HG03432 (cell line): ENCODE measurements around the gene HOXB6.

Experiments
- ATAC-seq: cut with Tn5 transposase; IDR thresholded peaks from one replicate; pipeline ENCODE4 v1.9.1; 2021; ENCODE audit warnings: mild to moderate bottlenecking, moderate library complexity; ENCODE audit not compliant: unreplicated experiment

Gene HOXB6

DNA sequence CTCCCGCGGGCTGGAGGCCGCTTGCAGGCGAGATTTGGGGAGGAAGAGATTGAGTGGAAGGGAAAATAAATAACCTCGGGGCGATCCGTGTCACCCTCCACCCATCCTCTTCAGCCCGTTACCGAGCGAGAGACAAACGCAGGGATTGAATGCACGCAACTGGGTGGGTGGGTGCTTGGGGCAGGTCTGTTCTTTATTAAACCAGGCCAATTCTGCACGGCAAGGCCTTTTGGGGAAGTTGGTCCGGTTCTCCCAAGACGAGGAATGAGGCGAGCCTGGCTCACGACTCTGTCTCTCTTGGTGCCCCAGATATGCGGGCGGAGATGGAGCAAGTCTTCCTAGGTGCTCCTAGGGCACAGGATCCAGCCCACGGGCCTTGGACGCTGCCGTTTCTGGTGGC, 6.4 kb upstream of the HOXB6 start:
- ATAC-seq, result no peak

DNA sequence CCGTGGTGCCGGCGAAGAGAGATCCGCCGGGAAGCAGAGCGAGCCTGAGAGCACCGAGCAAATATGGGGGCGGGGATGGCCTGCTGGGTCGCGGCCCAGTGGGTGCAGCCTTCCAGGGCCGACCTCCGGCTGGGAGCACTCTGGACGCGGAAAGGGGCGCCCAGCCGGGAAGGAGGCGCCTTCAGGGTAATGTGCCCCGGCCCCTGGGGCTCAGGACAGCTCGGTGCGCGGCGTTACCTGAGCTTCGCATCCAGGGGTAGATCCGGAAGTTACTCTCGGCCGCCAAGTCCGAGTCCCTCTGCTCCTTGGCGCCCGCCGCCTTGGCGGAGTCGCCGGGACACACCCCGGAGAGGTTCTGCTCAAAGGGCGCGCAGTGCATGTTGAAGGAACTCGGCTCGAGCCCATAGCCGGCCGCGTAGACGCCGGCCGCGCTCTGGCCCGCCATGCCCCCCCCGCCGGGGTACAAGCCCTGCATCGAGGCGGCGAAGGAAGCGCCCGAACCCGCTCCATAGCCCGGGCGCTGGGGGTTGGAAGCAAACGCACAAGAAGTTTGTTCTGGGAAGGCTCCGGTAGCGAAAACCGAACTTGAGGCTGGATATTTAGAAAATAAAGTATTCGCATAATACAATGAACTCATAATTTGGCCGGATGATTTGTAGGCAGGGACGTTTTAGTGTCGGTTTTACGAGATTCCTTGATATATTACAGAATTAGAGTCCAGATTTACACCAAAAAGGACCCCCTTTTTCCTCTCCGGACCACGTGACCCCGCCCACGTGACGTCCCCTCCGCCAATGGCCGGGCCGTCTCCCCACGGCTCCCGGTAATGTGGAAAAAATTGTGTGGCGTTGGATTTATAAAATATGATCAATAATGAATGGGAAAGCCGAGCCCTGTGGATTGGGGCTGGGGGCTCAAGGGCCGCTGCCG, 5.8 kb upstream of the HOXB6 start, which contains the start of gene HOXB7:
Gene HOXB7, minus strand, starts transcription at position 736 of the 930 bp plus-strand sequence. Its CDS starts 99 bp downstream, at position 637.
- no peak for ATAC-seq

DNA sequence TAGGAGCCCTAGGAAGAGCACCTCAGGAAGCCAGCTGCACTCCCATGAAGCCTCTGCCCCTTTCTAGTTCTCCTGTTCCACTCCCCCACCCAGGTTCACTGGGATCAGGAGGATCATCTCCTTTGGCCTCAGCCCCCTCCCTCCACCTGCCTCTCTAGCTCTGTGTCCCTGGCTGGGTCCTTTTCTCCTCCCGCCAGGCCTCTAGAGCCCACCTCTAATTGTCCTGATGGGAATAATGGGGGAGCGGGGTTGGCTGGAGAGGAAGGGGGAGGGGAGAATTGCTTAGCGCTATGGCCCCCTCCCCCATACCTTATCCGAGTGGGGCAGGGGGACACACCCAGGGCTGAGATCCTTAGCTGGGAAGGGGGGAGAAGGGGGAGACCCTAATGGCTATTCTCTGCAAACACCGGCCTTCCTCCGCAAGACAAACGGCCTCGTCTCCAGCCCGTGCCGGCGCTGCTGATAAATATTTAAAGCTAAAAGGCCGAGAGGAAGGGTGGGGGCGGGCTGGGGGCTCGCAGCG, 5.0 kb upstream of the HOXB6 start:
- no peak for ATAC-seq

DNA sequence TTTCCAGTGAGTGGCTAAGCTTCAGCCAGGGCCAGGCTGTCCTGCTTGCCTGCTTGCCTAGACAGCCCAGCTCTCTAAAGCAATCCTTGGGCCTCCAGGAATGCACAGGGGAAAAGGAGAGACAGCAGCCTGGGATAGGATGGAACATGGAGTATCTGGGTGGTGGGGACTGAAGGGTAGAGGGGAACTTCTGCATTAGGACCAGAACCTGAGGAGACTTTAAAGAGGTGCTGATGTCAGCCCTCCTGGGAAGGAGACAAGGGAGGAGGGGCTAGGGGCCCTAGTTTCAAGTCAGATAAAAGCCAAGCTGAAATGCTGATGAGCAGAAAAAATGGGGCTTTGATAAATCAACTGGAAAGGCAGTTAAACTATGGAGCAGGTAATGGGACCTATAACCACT, 4.2 kb upstream of the HOXB6 start:
- no peak for ATAC-seq

DNA sequence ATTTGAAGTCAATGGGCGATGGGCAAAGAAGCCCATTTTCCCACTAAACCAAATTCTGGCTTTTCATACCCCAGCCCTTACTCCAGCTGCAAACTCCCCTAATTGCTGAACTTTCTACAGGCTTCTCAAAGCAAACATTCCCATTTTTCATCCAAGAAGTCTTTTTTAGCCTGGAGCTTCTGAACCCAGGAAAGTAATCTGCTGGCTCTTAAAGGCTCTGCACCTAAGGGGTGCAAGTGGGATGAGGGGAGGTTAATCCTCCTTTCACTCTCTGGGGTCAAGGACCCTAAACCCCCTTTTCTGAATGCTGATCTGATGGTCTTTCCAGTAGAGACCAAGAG, 3.7 kb upstream of the HOXB6 start:
- ATAC-seq, result no peak

DNA sequence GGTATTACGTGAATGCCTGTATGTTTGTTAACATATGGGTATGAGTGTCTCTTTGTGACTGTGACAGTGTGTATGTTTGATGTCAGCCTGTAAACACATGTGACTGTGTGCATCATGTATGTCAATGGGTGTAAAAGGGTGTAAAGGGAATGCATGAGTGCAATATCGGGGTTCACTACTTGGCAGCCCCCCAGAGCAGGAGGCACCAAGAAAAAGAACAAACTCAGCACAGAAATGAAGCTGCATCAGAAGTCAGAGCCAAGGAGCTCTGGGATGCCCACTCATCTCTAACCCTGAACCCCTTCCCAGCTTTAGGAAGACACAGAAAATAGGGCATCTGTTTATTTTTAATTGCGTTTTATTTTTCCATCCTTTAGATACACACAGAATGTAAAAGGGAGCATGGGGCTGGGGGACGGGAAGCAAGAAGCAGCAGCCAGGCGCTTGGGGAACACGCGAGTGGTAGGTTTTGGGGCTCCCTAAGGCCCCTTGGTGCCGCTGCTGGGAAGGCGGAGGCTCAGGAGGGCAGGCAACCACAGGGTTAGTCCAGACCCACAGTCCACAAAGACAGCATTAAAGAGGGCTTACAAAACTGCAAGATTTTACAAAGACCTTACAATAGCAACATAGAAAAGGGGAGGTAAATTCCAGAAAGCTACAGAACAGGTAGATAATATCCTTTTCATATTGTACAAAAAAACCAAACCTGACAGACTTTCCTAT, 2.3 kb upstream of the HOXB6 start:
- ATAC-seq, result no peak

DNA sequence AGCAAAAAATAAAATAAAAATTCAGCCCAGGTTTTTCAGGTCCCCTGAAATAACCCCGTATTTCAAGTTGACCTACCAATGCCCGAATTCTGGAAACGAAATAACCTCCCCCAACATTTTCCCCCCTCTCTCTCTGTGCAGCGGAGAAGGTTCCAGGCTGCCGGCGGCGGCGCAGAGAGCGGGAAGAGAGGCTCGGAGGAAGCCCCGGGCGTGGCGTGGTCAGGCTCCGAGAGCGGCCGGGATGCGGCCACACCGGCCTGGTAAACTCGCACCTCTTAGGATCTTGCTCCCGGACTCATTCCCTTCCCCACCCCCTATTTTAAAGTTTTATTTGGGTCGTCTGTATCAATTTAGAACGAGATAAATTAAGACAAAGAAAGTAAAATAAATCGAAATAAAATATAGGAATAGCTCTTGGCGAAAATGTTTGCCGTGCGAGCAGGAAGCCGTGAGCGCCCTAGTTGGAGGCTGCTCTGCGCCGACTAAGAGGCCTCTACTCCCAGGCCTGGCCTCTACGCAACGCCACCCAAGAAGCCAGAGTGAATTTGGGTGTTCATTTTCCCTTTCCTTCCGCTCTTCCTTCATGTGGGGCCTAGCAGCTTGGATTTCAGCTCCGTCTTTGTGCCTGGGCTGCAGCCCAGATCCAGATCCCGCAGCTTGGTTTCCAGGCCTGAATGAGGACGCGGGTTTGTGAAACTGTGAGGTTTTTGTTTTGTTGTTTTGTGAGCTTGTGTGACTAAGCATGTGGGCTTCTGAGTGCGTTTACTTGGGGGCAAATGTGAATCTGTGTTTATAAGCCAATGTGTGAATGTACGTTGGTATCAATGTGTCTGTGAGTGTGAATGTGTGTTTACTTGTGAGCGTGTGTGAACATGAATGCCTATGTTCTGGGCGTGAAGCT, 1.5 kb upstream of the HOXB6 start:
- no peak for ATAC-seq

DNA sequence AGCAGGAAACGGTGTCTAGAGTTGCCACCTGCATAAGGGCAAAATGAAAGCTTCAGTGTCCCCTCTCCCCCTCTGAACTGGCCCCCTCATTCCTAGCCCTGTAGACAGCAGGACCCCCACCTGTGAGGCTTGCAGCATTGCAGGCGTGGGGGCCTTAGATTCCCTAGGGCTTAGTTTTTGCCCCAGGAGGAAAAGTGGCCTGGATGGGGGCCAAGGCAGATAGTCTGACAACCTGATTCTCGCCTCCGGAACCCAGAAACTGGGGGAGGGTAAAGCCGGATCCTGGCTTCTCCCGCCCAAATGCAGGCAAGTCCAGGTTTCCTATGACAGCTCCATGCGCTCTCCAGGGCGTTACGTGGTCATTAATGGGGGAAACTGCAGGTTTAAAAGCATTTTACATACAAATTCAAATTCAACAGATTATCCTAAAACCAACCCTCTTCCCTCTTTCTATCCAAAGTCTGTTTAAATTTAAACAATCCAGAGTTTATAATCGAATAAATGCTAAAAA, 678 bp upstream of the HOXB6 start:
- no peak for ATAC-seq

DNA sequence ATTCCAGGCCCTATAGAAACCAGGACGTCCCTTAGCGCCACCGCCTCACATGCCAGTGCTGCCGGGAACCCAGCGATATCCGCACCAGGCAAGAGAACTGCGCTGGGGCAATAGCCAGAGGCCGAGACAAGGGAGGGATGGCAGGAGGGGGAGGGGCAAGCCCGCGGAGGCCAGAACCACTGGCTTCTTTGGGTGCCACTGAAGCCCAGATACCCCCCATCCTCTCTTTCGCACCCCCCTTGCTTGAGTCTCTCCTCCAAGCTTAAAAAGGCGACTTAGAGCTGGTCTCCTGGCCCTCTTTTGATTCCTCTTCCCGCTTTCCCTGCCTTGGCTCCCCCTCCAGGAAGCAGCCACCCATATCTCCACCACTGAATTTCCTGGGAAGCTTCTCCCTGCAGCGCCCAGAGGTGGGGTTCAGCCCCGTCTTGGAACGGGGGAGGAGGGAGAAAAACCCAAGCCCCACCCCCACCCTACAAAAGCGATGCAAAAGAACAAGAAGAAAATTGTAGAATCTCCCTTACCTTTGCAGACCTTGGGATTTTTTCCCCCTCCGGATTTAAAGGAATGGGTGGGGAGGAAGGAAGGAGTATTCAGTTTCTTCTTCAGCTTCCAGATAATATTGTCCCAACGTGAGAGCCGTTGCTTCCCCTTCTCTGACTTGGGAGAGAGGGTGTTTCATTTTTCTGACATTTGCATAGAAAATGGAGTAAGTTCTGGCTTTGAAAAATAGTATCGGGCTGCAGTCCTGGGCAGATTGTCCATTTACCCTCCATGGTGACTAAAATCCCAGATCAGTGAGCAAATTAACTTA, 622 bp downstream of the HOXB6 start:
- ATAC-seq, result no peak

DNA sequence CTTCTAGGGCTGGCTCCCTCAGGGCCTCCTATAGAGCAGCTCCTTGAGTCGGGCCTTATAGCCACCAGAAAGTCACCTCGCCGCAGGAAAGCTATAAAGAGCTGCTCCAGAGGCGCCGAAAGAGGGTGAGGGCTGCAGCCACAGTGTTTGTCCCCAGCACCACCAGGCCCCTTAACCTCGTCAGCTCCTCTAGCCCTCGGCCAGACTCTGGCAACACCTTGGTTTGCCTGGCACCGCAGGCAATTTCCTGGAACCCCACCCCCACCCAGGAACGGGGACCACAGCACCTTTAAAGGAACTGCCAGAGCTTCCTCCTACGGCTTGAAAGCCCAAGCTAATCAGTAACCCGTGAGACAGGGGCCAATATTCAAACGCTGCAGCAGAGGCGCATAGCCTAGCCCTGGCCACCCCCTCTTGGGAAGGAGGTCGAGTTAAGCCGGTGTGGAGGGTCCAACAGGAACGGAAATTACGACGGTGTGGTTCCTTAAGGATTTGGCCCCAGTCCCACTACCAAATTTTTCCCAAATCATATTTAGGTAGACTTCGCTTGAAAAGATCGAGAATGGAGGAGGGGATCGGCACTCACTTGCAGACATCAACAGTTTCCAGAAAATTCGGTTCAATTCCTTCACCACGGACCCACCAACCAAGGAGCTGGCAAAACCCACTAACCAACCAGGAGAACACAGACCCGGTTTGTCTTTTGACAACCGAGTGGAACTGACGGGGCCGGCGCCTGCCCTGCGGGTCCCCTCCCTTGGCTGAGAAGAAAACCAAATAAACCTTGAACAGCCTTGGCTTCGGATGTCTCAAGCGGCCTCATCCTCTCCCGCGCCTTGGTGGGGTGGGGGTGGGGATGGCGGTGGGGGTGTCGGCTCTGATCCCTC, 3.0 kb downstream of the HOXB6 start:
- ATAC-seq, result no peak

DNA sequence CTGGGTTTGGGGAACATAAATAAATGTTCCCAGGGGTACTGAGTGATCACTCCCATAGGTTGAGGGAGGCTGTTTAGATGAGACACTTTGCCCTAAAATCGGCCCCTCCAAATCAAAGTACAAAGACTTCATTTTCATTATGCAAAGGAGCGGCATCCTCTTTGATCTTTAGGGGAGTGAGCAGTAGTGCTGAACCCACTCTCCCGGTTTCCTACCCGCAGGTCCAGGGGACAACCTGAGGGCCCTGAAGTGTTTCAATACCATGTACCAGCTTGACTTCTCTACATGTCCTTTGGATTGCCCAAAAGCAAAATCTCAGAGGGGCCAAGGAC, 3.6 kb downstream of the HOXB6 start:
- ATAC-seq, result no peak

DNA sequence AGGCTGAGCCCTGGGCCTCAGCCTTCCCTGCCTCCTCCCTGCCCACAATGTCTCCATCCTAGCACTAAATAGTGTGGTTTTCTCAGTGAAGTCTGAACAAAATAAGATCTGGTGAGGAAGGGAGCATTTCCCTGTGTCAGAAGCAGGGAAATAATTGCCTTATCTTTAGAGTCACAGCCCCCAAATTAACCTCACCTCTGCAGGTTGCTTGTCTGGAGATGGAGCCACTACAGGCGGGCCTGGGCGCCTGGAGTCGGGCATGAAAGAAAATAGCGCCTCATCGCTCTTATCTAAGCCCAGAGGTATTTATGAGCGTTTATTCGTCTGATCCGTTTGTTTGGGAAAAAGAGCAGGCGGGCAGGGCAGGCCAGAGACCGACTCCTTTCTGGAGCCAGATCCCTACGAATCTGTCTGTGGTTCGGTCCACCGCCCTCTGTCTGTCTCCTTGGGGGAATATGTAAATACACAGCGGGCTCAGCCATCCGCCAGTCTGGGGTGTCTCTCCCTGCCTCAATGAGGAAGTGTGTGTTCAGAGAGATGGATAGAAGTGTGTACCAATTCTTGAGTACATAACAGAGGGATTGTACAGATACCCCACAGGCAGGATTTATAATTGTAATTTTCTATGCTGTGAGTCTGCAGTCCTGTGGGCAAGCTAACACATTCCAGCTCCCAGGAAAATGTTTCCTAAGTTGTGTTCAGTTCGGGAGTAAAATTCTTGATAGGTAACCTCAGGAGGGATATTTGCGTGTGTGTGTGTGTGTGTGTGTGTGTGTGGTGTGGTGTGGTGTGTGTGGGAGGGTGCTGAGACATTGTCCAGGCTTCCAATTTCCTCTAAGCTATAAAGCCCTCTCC, 4.3 kb downstream of the HOXB6 start:
- no peak for ATAC-seq

DNA sequence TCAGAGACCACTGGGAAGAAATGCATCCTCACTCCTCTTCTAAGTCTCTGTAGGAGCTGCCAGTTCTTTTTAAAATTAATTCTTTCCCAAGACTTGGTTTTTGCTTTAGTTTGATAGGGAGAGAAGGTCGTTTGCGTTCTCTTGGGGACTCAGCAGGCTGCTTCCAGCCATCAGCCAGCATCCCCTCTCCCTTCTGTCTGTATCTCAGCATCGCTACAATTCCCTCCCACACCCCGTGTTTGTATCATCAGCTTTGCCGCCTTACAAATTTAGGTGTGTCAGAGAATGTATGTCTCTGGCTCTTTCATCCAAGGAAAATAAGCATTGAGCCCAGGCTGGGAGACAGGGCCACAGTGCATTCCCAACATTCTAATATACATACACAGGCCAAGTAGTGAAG, 5.4 kb downstream of the HOXB6 start:
- no peak for ATAC-seq

DNA sequence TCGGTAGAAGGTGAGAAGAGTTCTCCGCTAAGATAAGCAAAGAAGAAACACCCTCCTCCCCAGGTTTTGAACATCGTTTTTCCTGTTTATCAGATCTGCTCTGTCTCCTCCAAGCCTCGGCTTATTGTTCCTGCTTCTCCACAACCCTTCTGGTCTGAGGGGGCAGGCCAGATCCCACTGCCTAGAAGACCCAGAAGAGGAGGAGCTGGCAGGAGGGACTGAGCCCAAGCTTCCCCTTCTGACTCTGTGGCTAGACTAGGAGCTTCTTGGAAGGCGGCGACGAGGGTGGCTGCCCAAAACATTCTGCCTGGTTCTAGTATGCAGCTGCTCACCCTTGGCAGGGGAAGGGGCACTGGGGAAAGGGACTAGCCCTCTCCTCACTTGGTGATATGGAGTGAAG, 6.0 kb downstream of the HOXB6 start:
- ATAC-seq, result no peak

DNA sequence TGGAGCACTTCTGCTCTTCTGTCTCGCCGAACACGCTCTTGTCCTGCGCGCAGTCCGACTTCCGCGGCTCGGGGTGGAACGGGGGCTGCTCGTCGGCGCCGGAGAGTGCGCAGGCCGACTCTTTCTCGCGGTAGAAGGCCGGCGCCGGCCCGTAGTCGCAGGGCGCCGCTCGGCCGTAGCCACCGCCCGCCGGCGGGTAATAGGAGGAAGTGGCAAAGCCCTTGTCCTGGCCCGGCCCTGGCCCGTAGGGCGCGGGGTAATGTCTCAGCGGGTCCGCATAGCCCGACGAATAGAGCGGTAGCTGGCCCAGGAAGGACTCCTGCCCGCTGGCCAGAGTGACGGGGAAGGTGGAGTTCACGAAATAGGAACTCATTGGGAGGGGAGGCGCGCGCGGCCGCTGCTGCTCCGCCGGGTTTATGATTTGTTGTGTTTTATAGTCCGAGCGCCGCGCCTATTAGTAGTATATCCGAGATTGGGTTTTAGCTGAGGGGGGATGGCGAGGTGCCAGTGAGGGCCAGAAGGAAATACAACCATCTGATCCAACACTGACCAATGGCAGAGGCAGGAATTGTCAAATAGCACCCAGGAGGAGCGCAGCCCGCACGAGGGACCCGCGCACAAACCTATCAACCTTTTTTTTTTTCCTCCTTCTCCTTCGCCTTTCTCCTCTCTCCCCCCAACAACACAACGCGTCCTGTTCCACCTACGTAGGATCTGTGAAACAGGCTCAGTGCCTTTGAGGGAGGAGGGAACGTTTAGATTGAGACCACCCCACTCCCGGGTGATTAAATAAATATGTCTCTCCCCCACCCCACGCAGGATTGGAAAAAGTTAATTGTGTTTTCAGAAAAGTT, 6.8 kb downstream of the HOXB6 start:
- ATAC-seq, result peak; percentile 36

DNA sequence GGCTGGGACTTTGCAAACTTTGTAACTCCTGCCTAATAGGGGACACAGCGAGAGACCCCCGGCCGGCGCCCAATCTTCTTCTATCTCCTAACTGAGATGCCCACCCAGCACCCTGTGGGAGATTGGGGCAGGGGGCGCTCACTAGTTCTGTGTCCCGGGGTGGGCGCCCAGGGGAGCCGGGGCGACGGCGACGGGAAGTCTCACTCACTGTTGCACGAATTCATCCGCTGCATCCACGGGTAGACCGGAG, 7.3 kb downstream of the HOXB6 start:
- ATAC-seq, result no peak

DNA sequence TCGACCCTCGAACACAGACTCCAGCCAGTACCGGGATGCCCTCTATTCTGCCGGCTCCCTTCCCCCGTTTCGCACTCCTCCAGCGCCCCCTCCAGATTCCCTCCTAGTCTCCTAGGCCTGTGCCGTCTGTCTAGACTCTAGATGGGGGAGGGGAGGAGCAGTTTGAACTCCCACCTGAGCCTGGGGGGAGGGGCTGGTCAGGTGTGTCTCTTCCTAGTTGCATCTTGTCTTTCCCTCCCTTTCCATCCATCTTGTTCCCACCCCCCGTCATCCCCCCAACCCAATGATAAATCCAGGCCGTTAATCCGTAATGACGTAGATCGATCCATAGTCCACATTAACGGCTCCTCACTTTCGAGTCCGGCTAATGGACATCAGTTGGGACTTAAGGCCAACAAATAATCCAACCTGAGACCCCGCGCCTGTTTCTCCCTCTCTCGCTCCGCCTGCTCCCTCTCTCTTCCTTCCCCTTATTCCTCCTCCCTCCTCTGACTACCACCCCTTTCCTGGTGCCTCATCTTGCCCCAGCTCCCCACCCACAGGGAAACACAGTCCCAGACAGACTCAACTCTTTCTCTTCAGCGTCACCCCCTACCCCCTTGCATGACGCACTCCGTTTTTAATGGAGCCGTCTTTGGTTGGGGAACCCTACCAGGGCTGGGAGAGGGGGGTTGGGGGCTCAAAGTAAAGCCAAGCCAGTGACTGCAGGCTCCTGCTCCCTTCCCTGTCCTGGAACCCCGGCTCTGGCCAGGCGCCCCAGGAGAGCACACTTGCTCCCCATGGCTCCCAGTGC, 7.9 kb downstream of the HOXB6 start:
- no peak for ATAC-seq
